HUES48 (cell line): ENCODE data around the gene USP7.
A peak's percentile ranks its signal among the peaks of the same experiment; 100 is the strongest.

Source experiments
- H3K27ac ChIP-seq: one replicate; pipeline ENCODE4 v1.7.0; 2013; ENCODE audit warnings: low read depth, low read length, inconsistent platforms
- H3K27me3 ChIP-seq: 2 replicates; pipeline ENCODE4 v1.6.1; 2013; ENCODE audit warnings: mild to moderate bottlenecking, low read length; ENCODE audit not compliant: control insufficient read depth, insufficient read depth
- H3K36me3 ChIP-seq: 2 replicates; pipeline ENCODE4 v1.6.1; 2013; ENCODE audit warnings: low read length; ENCODE audit not compliant: control insufficient read depth, insufficient read depth
- H3K4me1 ChIP-seq: 2 replicates; pipeline ENCODE4 v1.6.1; 2013; ENCODE audit warnings: mild to moderate bottlenecking, low read length; ENCODE audit not compliant: control insufficient read depth, insufficient read depth
- H3K4me3 ChIP-seq: 2 replicates; pipeline ENCODE4 v1.5.1; 2013; ENCODE audit warnings: mild to moderate bottlenecking, low read depth, low read length
- H3K9ac ChIP-seq: 2 replicates; pipeline ENCODE4 v1.6.1; 2013; ENCODE audit warnings: mild to moderate bottlenecking, low read depth, low read length, moderate library complexity
- H3K9me3 ChIP-seq: 2 replicates; pipeline ENCODE4 v1.6.1; 2013; ENCODE audit warnings: low read length; ENCODE audit not compliant: control insufficient read depth, insufficient read depth

The USP7 gene

GRCh38 chr16:8951447-8952280, 12.0 kb downstream of the USP7 start:
- no peaks in the 10 kb centered on the region for H3K27me3 ChIP-seq
- peak overlapping the region; percentile 51 for H3K27ac ChIP-seq
- H3K9ac ChIP-seq: no peak overlapping the region
- H3K9me3 ChIP-seq: no peaks in the 10 kb centered on the region
- peaks cover 49% of the 10 kb centered on the region for H3K4me1 ChIP-seq
- H3K4me3 ChIP-seq: no peak overlapping the region
- H3K36me3 ChIP-seq: no peaks in the 10 kb centered on the region

- H3K27ac ChIP-seq: peak overlapping the region; percentile 8
- peaks cover 40% of the 10 kb centered on the region for H3K4me1 ChIP-seq
- H3K27me3 ChIP-seq: no peaks in the 10 kb centered on the region
- H3K4me3 ChIP-seq: no peak overlapping the region
- no peaks in the 10 kb centered on the region for H3K36me3 ChIP-seq
- H3K9ac ChIP-seq: no peak overlapping the region
- no peaks in the 10 kb centered on the region for H3K9me3 ChIP-seq
These were observed 13.1 kb downstream of the USP7 start for GRCh38 chr16:8950580-8951077.

- H3K27ac ChIP-seq: no peak overlapping the region
- no peaks in the 10 kb centered on the region for H3K36me3 ChIP-seq
- H3K4me3 ChIP-seq: no peak overlapping the region
- no peak overlapping the region for H3K9ac ChIP-seq
- no peaks in the 10 kb centered on the region for H3K27me3 ChIP-seq
- peaks cover 40% of the 10 kb centered on the region for H3K4me1 ChIP-seq
- H3K9me3 ChIP-seq: no peaks in the 10 kb centered on the region
These were observed 13.9 kb downstream of the USP7 start for GRCh38 chr16:8949536-8950418.

GRCh38 chr16:8948831-8949230, 14.9 kb downstream of the USP7 start:
- Histone ChIP-seq H3K27me3 (no peaks in the 10 kb centered on the region), H3K9ac (no peak overlapping the region), H3K4me3 (no peak overlapping the region), H3K27ac (no peak overlapping the region), H3K9me3 (no peaks in the 10 kb centered on the region), H3K4me1 (peaks cover 49% of the 10 kb centered on the region), H3K36me3 (no peaks in the 10 kb centered on the region)

GRCh38 chr16:8948069-8948593, 15.6 kb downstream of the USP7 start:
- Histone ChIP-seq H3K4me1 (peaks cover 54% of the 10 kb centered on the region), H3K27ac (no peak overlapping the region), H3K36me3 (no peaks in the 10 kb centered on the region), H3K4me3 (no peak overlapping the region), H3K9me3 (no peaks in the 10 kb centered on the region), H3K9ac (no peak overlapping the region), H3K27me3 (no peaks in the 10 kb centered on the region)

GRCh38 chr16:8946544-8946943, 17.2 kb downstream of the USP7 start:
- Histone ChIP-seq H3K27ac (no peak overlapping the region), H3K4me3 (no peak overlapping the region), H3K27me3 (no peaks in the 10 kb centered on the region), H3K9me3 (no peaks in the 10 kb centered on the region), H3K9ac (no peak overlapping the region), H3K4me1 (peaks cover 39% of the 10 kb centered on the region), H3K36me3 (no peaks in the 10 kb centered on the region)

GRCh38 chr16:8945626-8946296, 17.9 kb downstream of the USP7 start:
- peaks cover 32% of the 10 kb centered on the region for H3K4me1 ChIP-seq
- H3K4me3 ChIP-seq: no peak overlapping the region

GRCh38 chr16:8943966-8944759, 19.5 kb downstream of the USP7 start:
- H3K9ac ChIP-seq: no peak overlapping the region
- peaks cover 21% of the 10 kb centered on the region for H3K4me1 ChIP-seq
- H3K27me3 ChIP-seq: no peaks in the 10 kb centered on the region
- no peaks in the 10 kb centered on the region for H3K9me3 ChIP-seq
- H3K36me3 ChIP-seq: no peaks in the 10 kb centered on the region
- peak overlapping the region; percentile 58 for H3K27ac ChIP-seq
- H3K4me3 ChIP-seq: no peak overlapping the region

More at GRCh38 chr16:8945626-8946296, 17.9 kb downstream of the USP7 start:
- Histone ChIP-seq H3K9me3 (no peaks in the 10 kb centered on the region), H3K36me3 (no peaks in the 10 kb centered on the region), H3K27me3 (no peaks in the 10 kb centered on the region), H3K27ac (no peak overlapping the region), H3K9ac (no peak overlapping the region)

GRCh38 chr16:8943001-8943763, 20.5 kb downstream of the USP7 start:
- H3K4me3 ChIP-seq: no peak overlapping the region
- H3K9me3 ChIP-seq: no peaks in the 10 kb centered on the region
- no peaks in the 10 kb centered on the region for H3K27me3 ChIP-seq
- H3K9ac ChIP-seq: no peak overlapping the region
- H3K27ac ChIP-seq: no peak overlapping the region
- H3K36me3 ChIP-seq: no peaks in the 10 kb centered on the region
- H3K4me1 ChIP-seq: peaks cover 21% of the 10 kb centered on the region
